Psoas muscle (tissue), 8 donors: ENCODE results near the gene ZNF12. TPM values are rescaled to one million over a fixed set of nuclear protein-coding genes. Genes with fewer than 3 reads are reported as not detected.

Experiments
- ATAC-seq, 4 donors: fragments of 200-7000 bp; cut with Tn5 transposase; one replicate each; pipeline ENCODE4 v1.9.1; 2020; ENCODE audit warnings: moderate library complexity in 3 of 4, mild to moderate bottlenecking in 2 of 4
- DNase-seq, 2 donors: peaks; one replicate each; pipeline ENCODE4 v3.0.0-alpha.2; 2020
- H3K27ac ChIP-seq: fragments of 200-600 bp; one replicate; pipeline ENCODE4 v1.8.0; 2022
- H3K27me3 ChIP-seq, 3 donors: fragments of 200-600 bp in 1 of 3; one replicate each; pipeline versions ENCODE4 v1.6.1 to v1.8.0; 2013 to 2022; ENCODE audit warnings: low read length in 2 of 3, mild to moderate bottlenecking in 2 of 3, moderate library complexity in 1 of 3; ENCODE audit not compliant: insufficient read depth in 3 of 3
- H3K36me3 ChIP-seq, 2 donors: fragments of 200-600 bp in 1 of 2; one replicate each; pipeline versions ENCODE4 v1.6.1 to v1.8.0; 2013 to 2022; ENCODE audit warnings: low read depth in 1 of 2, mild to moderate bottlenecking in 1 of 2, moderate library complexity in 1 of 2; ENCODE audit not compliant: insufficient read depth in 1 of 2
- H3K4me1 ChIP-seq: fragments of 200-600 bp; one replicate; pipeline ENCODE4 v1.8.0; 2022
- H3K4me3 ChIP-seq: fragments of 200-600 bp; one replicate; pipeline ENCODE4 v1.8.0; 2022; ENCODE audit warnings: mild to moderate bottlenecking
- H3K9me3 ChIP-seq: fragments of 200-600 bp; one replicate; pipeline ENCODE4 v1.8.0; 2022
- WGBS, 3 donors: extraction: QIAGEN DNeasy Blood & Tissue Kit; methylation state at CpG; one replicate each; pipeline versions ENCODE4 v1.1.6 to v1.1.7; 2013; 5-methylcytosine and 5-hydroxymethylcytosine counted together
- intact Hi-C, 2 donors: fragments of 100-400 bp; cut with DNase I; formaldehyde crosslinking; loops; one replicate each; pipeline versions ENCODE4 v1.11.0 to v1.14.2; 2022
- polyA plus RNA-seq, 3 donors: library from polyadenylated mRNA; stranded (reverse); fragments of 200-250 nt; gene quantifications; one replicate each; pipeline ENCODE4 v1.2.3, GENCODE V29; 2013
- total RNA-seq, 4 donors: library from RNA; stranded (reverse); fragmentation: NEBNext Ultra II Directional in 2 of 4; extraction: Animal tissue kit (Norgen Biotek cat#: 25700) in 2 of 4; gene quantifications; one replicate each; pipeline versions ENCODE4 v1.2.1 to v1.2.4, GENCODE V29; 2021 to 2023
- TF ChIP-seq, protein P1 (sequence below): fragments of 200-600 bp; IDR thresholded peaks from one replicate; pipeline ENCODE4 v1.8.0; 2022; ENCODE audit warnings: antibody characterized with exemption
- donor health status: healthy with polysubstance abuse.
- donor health status: DM: no; HTN: no; CAD: no; lungs with moderate emphysema.
- donor health status: Bipolar disorder and iron deficiency.
- donor health status: healthy.
- donor health status: DM: yes; HTN: yes; CAD: no.
- donor health status: DM: no; HTN: no; CAD: no.
- donor health status: DM: no; HTN: no; CAD: no.
- donor health status: DM: yes; HTN: yes; CAD: no.

The ZNF12 gene
- total and polyA plus RNA-seq, 7 donors, result 5.1 to 13.6 (median 9.4) TPM

DNA sequence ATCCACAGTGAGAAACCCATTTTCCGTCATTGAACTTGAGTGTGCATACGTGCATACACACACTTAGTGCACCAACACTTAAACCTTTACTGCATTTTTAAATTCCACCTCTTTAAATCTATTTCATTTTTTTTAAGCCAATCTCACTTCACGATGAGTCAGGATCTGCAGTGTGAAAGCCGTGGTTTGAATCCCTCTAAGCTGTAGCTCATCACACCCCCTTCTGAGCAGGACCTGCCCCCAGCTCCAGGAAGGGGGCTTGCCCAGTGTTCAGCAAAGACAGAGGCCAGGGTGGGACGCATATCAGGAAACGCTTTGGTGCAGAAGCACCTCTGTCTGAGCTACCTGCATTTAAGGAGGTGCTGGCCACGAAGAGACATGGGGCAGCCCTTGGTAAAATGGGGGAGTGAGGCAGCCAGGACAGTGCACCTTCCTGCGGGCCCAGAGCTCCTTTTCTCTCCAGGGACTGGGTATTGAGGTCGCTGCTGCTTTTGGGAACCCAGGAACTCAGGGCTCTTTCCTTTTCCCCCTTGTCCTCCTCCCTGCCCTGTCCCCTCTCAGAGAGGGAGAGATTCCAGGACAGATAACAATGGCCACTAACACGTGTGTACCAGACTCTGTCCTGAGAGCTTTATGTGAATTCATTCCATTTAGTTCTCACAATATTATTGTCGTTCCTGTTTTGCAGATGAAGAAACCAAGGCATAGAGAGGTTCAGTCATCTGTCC is 48.0 kb downstream of the ZNF12 start:
- TF ChIP-seq, protein P1, sequence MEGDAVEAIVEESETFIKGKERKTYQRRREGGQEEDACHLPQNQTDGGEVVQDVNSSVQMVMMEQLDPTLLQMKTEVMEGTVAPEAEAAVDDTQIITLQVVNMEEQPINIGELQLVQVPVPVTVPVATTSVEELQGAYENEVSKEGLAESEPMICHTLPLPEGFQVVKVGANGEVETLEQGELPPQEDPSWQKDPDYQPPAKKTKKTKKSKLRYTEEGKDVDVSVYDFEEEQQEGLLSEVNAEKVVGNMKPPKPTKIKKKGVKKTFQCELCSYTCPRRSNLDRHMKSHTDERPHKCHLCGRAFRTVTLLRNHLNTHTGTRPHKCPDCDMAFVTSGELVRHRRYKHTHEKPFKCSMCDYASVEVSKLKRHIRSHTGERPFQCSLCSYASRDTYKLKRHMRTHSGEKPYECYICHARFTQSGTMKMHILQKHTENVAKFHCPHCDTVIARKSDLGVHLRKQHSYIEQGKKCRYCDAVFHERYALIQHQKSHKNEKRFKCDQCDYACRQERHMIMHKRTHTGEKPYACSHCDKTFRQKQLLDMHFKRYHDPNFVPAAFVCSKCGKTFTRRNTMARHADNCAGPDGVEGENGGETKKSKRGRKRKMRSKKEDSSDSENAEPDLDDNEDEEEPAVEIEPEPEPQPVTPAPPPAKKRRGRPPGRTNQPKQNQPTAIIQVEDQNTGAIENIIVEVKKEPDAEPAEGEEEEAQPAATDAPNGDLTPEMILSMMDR, result no peak
- ATAC-seq, result no peak
- Histone ChIP-seq H3K27ac (no peak overlapping the region), H3K36me3 (peaks cover 4 to 17% of the 10 kb centered on the region in 2 donors), H3K4me1 (no peaks in the 10 kb centered on the region), H3K9me3 (no peaks in the 10 kb centered on the region), H3K27me3 (peaks cover 0 to 8% (median 5%) of the 10 kb centered on the region in 3 donors), H3K4me3 (no peak overlapping the region)
- no peak for DNase-seq
- intact Hi-C loops, result no loop called here
- 15 to 19% (median 16%) methylated on average over 11 of the region's 11 CpGs for WGBS, 3 donors

DNA sequence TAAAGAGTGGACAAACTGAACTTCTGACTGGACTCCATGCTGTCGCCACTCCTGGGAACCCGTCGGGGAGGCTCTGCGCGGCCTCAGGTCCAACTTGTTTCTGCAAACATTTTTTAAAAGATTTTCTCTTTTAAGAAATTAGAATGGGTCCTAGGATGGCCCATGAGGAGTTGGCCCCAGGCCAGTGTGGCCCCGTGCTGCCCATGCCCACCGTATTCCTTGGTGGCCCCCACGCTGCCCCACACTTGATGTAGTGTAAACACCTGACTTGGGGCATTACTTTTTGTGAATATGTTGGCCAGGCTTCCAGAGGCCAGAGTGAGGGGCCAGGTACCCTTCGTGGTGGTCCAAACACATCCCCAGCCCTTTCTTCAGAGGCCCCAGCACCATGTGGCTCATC is 50.3 kb downstream of the ZNF12 start:
- TF ChIP-seq, protein P1, result no peak
- no peaks in the 10 kb centered on the region for H3K9me3 ChIP-seq
- DNase-seq, result no peak
- H3K27ac ChIP-seq, result no peak overlapping the region
- H3K36me3 ChIP-seq, result peaks cover 12 to 37% of the 10 kb centered on the region in 2 donors
- no peaks in the 10 kb centered on the region for H3K4me1 ChIP-seq
- H3K4me3 ChIP-seq, result no peak overlapping the region
- ATAC-seq, result no peak
- intact Hi-C loops, result no loop called here
- 81 to 85% (median 83%) methylated on average over 9 of the region's 9 CpGs for WGBS, 3 donors
- peaks cover 0 to 4% (median 3%) of the 10 kb centered on the region in 3 donors for H3K27me3 ChIP-seq

DNA sequence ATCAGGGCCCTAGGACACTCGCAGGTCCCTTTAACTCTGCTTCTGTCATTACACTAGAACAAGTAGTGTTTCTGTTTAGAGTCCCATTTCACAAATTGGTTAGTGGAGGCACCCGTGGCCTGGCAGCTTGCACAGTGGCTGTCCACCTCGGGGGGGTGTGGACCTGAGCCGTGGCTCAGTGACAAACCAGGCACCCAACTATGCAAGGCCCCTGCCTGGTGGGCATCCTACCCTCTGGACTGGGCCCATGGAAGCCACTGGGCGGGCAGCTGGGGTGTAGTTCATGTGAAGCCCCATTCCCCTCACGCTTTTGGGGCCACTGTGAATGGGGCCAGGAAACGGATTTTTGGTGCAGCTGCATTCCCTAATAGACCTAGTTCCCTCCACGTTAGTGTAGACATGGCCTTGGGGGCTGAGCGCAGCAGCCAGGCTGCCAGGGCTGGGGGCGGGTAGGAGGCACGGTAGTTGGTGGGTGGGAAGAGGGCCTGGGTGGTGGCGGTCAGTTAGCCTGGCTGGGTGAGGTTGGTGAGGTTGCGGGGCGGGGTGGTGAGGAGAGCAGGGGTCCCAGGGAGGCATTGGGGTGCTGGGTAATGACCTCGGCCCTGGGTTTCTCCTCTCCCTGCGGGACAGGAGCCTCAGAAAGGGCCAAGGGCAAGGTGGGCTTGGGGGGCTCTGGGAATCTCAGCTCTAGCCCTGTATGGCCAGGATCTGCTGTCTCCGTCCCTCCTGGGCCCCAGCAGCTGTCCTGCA is 50.9 kb downstream of the ZNF12 start:
- Histone ChIP-seq H3K36me3 (peaks cover 12 to 43% of the 10 kb centered on the region in 2 donors), H3K27ac (no peak overlapping the region), H3K9me3 (no peaks in the 10 kb centered on the region), H3K27me3 (peaks cover 0 to 4% (median 0%) of the 10 kb centered on the region in 3 donors), H3K4me1 (no peaks in the 10 kb centered on the region), H3K4me3 (no peak overlapping the region)
- intact Hi-C loops, result no loop called here
- 87 to 90% (median 89%) methylated on average over 16 to 17 of the region's 17 CpGs for WGBS, 3 donors
- no peak for ATAC-seq
- DNase-seq, result no peak
- TF ChIP-seq, protein P1, result no peak

- 92 to 94% (median 92%) methylated on average over 48 of the region's 48 CpGs for WGBS, 3 donors
- DNase-seq (no peak), ATAC-seq (no peak)
- Histone ChIP-seq H3K36me3 (peaks cover 12 to 48% of the 10 kb centered on the region in 2 donors), H3K4me3 (no peak overlapping the region), H3K27me3 (peaks cover 0 to 4% (median 0%) of the 10 kb centered on the region in 3 donors), H3K4me1 (no peaks in the 10 kb centered on the region), H3K27ac (no peak overlapping the region), H3K9me3 (no peaks in the 10 kb centered on the region)
- TF ChIP-seq, protein P1, result no peak
- intact Hi-C loops, result no loop called here
Measured at GRCh38 chr7:6654842-6655610, 51.7 kb downstream of the ZNF12 start.
